Measurements from ENCODE around the gene NRG2. TPM values are rescaled to one million over a fixed set of nuclear protein-coding genes. Genes with fewer than 3 reads are reported as not detected.

The NRG2 gene
- total and polyA plus RNA-seq, 12 donors: 0.64 to 6.6 (median 2.9) TPM

GRCh38 chr5:139862313-139862712 lies 180.8 kb downstream of the NRG2 start:
- 94 to 98% methylated on average over 2 of the region's 2 CpGs for WGBS, 2 donors

DNA sequence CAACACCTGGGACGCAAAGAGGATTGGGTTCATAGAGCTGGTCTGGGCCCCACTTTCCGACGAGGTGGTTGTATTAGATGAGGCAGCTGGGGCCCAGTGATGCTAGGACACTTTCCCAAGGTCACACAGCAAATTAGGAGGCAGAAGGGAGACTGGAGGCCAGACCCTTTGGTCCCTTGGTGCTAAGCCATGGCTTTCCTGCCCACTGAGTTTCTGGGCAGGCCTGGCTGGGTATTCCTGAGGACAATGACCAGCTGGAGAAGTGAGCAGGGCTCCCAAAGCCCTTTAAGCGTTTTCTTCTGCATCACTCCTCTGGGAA lies 181.3 kb downstream of the NRG2 start:
- no peak overlapping the region for H3K4me3 ChIP-seq
- intact Hi-C loops (cut with DNase I): loop anchor here in 9 of 10 donors (5.0 to 10.0 kb wide), 5 partner anchors 75 to 227 kb away; partner anchors contain the start of gene NRG2 (in 1 of the 9)
- no peaks in the 10 kb centered on the region for H3K36me3 ChIP-seq
- no peaks in the 10 kb centered on the region for H3K27me3 ChIP-seq
- H3K27ac ChIP-seq: no peak overlapping the region
- DNase-seq (no peak), ATAC-seq (no peak)
- H3K9me3 ChIP-seq: no peaks in the 10 kb centered on the region
- peaks cover 0 to 21% (median 11%) of the 10 kb centered on the region in 9 donors for H3K4me1 ChIP-seq
- WGBS, 2 donors: 88 to 95% methylated on average over 4 of the region's 4 CpGs
- TF ChIP-seq, protein P1, sequence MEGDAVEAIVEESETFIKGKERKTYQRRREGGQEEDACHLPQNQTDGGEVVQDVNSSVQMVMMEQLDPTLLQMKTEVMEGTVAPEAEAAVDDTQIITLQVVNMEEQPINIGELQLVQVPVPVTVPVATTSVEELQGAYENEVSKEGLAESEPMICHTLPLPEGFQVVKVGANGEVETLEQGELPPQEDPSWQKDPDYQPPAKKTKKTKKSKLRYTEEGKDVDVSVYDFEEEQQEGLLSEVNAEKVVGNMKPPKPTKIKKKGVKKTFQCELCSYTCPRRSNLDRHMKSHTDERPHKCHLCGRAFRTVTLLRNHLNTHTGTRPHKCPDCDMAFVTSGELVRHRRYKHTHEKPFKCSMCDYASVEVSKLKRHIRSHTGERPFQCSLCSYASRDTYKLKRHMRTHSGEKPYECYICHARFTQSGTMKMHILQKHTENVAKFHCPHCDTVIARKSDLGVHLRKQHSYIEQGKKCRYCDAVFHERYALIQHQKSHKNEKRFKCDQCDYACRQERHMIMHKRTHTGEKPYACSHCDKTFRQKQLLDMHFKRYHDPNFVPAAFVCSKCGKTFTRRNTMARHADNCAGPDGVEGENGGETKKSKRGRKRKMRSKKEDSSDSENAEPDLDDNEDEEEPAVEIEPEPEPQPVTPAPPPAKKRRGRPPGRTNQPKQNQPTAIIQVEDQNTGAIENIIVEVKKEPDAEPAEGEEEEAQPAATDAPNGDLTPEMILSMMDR (IDR thresholded peaks at IDR 0.05): no peak

More at GRCh38 chr5:139862313-139862712, 180.8 kb downstream of the NRG2 start:
- no peaks in the 10 kb centered on the region for H3K9me3 ChIP-seq
- TF ChIP-seq, protein P1 (IDR thresholded peaks at IDR 0.05): no peak
- no peaks in the 10 kb centered on the region for H3K36me3 ChIP-seq
- ATAC-seq: no peak
- intact Hi-C loops (cut with DNase I): loop anchor here in 9 of 10 donors (5.0 to 10.0 kb wide), 5 partner anchors 75 to 228 kb away; partner anchors contain the start of gene NRG2 (in 1 of the 9)
- no peak for DNase-seq
- no peak overlapping the region for H3K27ac ChIP-seq
- no peaks in the 10 kb centered on the region for H3K27me3 ChIP-seq
- H3K4me3 ChIP-seq: no peak overlapping the region
- peaks cover 0 to 21% (median 11%) of the 10 kb centered on the region in 9 donors for H3K4me1 ChIP-seq

DNA sequence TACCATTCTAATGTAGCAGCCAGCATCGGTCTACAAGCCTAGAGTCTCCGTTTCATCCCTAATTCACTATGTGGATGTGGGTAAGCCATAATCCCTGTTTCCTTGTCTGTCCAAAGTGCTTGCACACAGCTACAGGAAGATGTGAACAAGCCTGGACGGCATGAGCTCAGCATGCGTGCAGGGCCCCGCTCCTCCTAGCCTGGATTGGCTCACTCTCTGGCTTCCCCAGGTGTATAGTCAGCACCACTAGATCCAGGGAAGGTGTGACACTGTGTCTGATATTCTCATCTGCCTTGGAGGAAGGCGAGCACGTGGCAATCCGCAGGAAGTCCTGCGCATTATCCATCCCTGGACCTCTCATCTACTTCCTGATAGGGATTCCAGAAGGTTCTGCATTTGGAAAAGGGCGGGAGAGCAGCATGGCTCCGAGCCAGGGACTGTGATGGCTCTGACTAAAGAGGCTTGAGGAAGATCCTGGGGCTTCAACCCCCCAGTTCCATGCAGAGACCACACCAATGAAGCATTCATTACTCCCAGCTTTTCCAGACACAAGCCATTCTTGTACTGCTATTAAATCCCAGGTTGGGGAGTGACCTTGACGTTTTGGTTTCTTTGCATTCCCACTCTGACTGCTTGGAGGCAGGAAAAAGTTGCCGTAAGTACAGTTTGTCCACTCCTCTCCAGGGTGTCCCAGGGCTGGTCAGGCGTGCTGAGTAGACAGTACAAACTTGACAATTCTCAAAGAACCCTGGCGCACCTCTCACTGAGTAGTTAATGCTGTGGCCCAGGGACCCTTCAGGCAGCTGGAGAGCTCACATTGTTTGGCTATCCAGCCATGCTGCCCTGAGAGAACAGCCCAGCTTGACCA lies 181.8 kb downstream of the NRG2 start:
- intact Hi-C loops (cut with DNase I): loop anchor here in 9 of 10 donors (5.0 to 10.0 kb wide), 5 partner anchors 74 to 226 kb away; partner anchors contain the start of gene NRG2 (in 1 of the 9)
- Histone ChIP-seq H3K27me3 (no peaks in the 10 kb centered on the region), H3K36me3 (no peaks in the 10 kb centered on the region), H3K27ac (no peak overlapping the region), H3K9me3 (no peaks in the 10 kb centered on the region), H3K4me3 (no peak overlapping the region), H3K4me1 (peaks cover 0 to 21% (median 11%) of the 10 kb centered on the region in 9 donors)
- 78 to 81% methylated on average over 15 of the region's 15 CpGs for WGBS, 2 donors
- DNase-seq (no peak), ATAC-seq (no peak)
- TF ChIP-seq, protein P1 (IDR thresholded peaks at IDR 0.05): no peak

DNA sequence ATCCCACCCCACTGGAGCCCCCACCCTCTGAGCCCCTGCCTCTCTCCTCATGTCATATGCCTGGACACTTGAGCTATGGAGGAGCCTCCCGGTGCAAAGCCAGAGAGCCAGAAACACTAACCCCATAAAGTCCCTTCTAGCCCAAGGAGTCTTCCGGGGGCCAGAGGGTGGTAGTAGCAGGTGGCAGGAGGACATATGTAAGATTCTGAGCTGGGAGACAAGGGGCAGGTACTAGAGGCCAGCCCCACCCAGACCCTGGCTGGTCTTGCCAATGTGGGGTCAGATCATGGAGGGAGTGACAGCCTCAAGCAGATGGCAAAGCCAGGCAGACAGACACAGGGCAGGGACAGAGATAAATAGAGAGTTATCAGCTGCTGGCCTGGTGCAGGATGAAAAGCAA lies 184.1 kb downstream of the NRG2 start:
- Histone ChIP-seq H3K27me3 (no peaks in the 10 kb centered on the region), H3K9me3 (no peaks in the 10 kb centered on the region), H3K4me3 (no peak overlapping the region), H3K36me3 (no peaks in the 10 kb centered on the region), H3K4me1 (peaks cover 0 to 18% (median 11%) of the 10 kb centered on the region in 9 donors), H3K27ac (no peak overlapping the region)
- ATAC-seq (no peak), DNase-seq (no peak)
- 94% methylated on average over 2 of the region's 2 CpGs for WGBS, 2 donors
- intact Hi-C loops (cut with DNase I): no loop called here
- TF ChIP-seq, protein P1 (IDR thresholded peaks at IDR 0.05): no peak

All from heart right ventricle (tissue), 16 donors.